ENCODE results near the gene PEX5L.
A peak's percentile ranks its signal among the peaks of the same experiment; 100 is the strongest.

DNA sequence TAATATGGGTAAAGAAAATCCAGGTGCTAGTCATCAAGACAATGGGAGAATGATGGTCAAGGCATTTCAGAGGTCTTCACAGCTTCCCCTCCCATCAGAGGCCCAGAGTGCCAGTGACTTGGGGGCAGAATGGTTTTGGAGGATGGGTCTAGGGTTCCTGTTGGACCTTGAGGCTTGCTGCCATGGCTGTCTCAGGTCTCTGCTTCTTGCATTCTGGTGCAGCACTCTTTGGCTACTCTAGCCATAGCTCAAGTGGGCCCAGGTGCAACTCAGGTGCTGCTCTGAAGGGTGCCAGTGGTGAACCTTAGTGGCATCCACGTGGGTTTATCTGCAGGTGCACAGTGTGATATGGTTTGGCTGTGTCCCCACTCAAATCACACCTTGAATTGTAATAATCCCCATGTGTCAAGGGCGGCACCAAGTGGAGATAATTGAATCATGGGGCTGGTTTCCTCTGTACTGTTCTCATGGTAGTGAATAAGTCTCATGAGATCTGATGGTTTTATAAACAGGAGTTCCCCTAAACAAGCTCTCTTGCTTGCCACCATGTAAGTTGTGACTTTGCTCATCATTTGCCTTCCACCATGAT, 48.5 kb upstream of the PEX5L start:
- TF ChIP-seq, protein P1, sequence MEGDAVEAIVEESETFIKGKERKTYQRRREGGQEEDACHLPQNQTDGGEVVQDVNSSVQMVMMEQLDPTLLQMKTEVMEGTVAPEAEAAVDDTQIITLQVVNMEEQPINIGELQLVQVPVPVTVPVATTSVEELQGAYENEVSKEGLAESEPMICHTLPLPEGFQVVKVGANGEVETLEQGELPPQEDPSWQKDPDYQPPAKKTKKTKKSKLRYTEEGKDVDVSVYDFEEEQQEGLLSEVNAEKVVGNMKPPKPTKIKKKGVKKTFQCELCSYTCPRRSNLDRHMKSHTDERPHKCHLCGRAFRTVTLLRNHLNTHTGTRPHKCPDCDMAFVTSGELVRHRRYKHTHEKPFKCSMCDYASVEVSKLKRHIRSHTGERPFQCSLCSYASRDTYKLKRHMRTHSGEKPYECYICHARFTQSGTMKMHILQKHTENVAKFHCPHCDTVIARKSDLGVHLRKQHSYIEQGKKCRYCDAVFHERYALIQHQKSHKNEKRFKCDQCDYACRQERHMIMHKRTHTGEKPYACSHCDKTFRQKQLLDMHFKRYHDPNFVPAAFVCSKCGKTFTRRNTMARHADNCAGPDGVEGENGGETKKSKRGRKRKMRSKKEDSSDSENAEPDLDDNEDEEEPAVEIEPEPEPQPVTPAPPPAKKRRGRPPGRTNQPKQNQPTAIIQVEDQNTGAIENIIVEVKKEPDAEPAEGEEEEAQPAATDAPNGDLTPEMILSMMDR (IDR thresholded peaks at IDR 0.05; ENCODE audit: low read depth, low read length): peak; percentile 51
- TF ChIP-seq EZH2phosphoT487 (IDR thresholded peaks at IDR 0.05; ENCODE audit: low read depth): no peak

All from OCI-LY3 (cell line).